KMS-11 (cell line): Measurements from ENCODE around the gene FLNB.

Source experiments
- H2AFZ ChIP-seq: fragments of 200-600 bp; sonication (generic); 2 replicates; pipeline ENCODE4 v1.6.1; 2016; ENCODE audit warnings: antibody characterized with exemption, mixed run types, low read depth
- H3K27ac ChIP-seq: fragments of 200-600 bp; sonication (generic); 2 replicates; pipeline ENCODE4 v1.6.1; 2016; ENCODE audit warnings: mild to moderate bottlenecking, mixed run types
- H3K27me3 ChIP-seq: fragments of 200-600 bp; sonication (generic); 2 replicates; pipeline ENCODE4 v1.6.1; 2017; ENCODE audit warnings: mild to moderate bottlenecking, low read depth, mixed run types, moderate library complexity; ENCODE audit not compliant: insufficient read depth
- H3K36me3 ChIP-seq: fragments of 200-600 bp; sonication (generic); 2 replicates; pipeline ENCODE4 v1.6.1; 2017; ENCODE audit warnings: mild to moderate bottlenecking, mixed run types; ENCODE audit not compliant: insufficient read depth
- H3K4me1 ChIP-seq: fragments of 200-600 bp; sonication (generic); 2 replicates; pipeline ENCODE4 v1.6.1; 2016; ENCODE audit warnings: mild to moderate bottlenecking, low read depth, mixed run types; ENCODE audit not compliant: poor library complexity, severe bottlenecking
- H3K4me2 ChIP-seq: fragments of 200-600 bp; sonication (generic); 2 replicates; pipeline ENCODE4 v1.7.0; 2016; ENCODE audit warnings: mild to moderate bottlenecking, mixed run types
- H3K4me3 ChIP-seq: fragments of 200-600 bp; sonication (generic); IDR thresholded peaks from 2 replicates; pipeline ENCODE4 v1.6.1; 2017; ENCODE audit warnings: low read depth, low read length, mixed read lengths; ENCODE audit not compliant: insufficient read depth
- H3K79me2 ChIP-seq: fragments of 200-600 bp; sonication (generic); 2 replicates; pipeline ENCODE4 v1.6.1; 2016; ENCODE audit warnings: low read depth, mixed run types; ENCODE audit not compliant: insufficient read depth
- H3K9ac ChIP-seq: fragments of 200-600 bp; sonication (generic); 2 replicates; pipeline ENCODE4 v1.6.1; 2016; ENCODE audit warnings: mild to moderate bottlenecking, mixed run types
- H4K20me1 ChIP-seq: fragments of 200-600 bp; sonication (generic); 2 replicates; pipeline ENCODE4 v1.6.1; 2016; ENCODE audit warnings: mild to moderate bottlenecking, mixed run types; ENCODE audit not compliant: insufficient read depth
- CTCF ChIP-seq: fragments of 200-600 bp; sonication (generic); conservative IDR thresholded peaks from 2 replicates; pipeline ENCODE4 v1.6.1; 2017; ENCODE audit warnings: low read depth, mild to moderate bottlenecking, antibody characterized with exemption, low read length, moderate library complexity, mixed read lengths

FLNB gene

GRCh38 chr3:58124387-58124786 lies 116.2 kb downstream of the FLNB start:
- no peak for TF ChIP-seq CTCF
- Histone ChIP-seq H3K4me3 (no peak overlapping the region), H3K27ac (no peak overlapping the region), H4K20me1 (no peaks in the 10 kb centered on the region), H3K4me1 (no peaks in the 10 kb centered on the region), H3K79me2 (no peaks in the 10 kb centered on the region), H3K36me3 (no peaks in the 10 kb centered on the region), H2AFZ (no peak overlapping the region), H3K9ac (no peak overlapping the region), H3K4me2 (no peak overlapping the region), H3K27me3 (no peaks in the 10 kb centered on the region)

- H3K36me3 ChIP-seq = no peaks in the 10 kb centered on the region
- TF ChIP-seq CTCF = no peak
- H3K4me1 ChIP-seq = no peaks in the 10 kb centered on the region
- H3K79me2 ChIP-seq = no peaks in the 10 kb centered on the region
- H4K20me1 ChIP-seq = no peaks in the 10 kb centered on the region
- H3K4me3 ChIP-seq = no peak overlapping the region
- H3K4me2 ChIP-seq = no peak overlapping the region
- no peak overlapping the region for H3K27ac ChIP-seq
- no peaks in the 10 kb centered on the region for H3K27me3 ChIP-seq
- no peak overlapping the region for H2AFZ ChIP-seq
- H3K9ac ChIP-seq = no peak overlapping the region
Measured at GRCh38 chr3:58129041-58129770, 121.0 kb downstream of the FLNB start.

GRCh38 chr3:58130591-58130990 lies 122.4 kb downstream of the FLNB start:
- no peak overlapping the region for H3K4me3 ChIP-seq
- H3K9ac ChIP-seq = no peak overlapping the region
- H3K27ac ChIP-seq = no peak overlapping the region
- no peak overlapping the region for H3K4me2 ChIP-seq
- no peaks in the 10 kb centered on the region for H3K4me1 ChIP-seq
- H3K79me2 ChIP-seq = no peaks in the 10 kb centered on the region
- no peaks in the 10 kb centered on the region for H3K36me3 ChIP-seq
- H2AFZ ChIP-seq = no peak overlapping the region
- no peak for TF ChIP-seq CTCF
- no peaks in the 10 kb centered on the region for H4K20me1 ChIP-seq
- H3K27me3 ChIP-seq = no peaks in the 10 kb centered on the region

- H4K20me1 ChIP-seq = no peaks in the 10 kb centered on the region
- no peaks in the 10 kb centered on the region for H3K79me2 ChIP-seq
- no peak overlapping the region for H3K4me2 ChIP-seq
- H3K36me3 ChIP-seq = no peaks in the 10 kb centered on the region
- no peak overlapping the region for H3K27ac ChIP-seq
- H3K9ac ChIP-seq = no peak overlapping the region
- no peak overlapping the region for H2AFZ ChIP-seq
- TF ChIP-seq CTCF = no peak
- no peaks in the 10 kb centered on the region for H3K27me3 ChIP-seq
- H3K4me1 ChIP-seq = no peaks in the 10 kb centered on the region
- no peak overlapping the region for H3K4me3 ChIP-seq
Measured at GRCh38 chr3:58131101-58131825, 123.0 kb downstream of the FLNB start.
